Parathyroid adenoma (tissue), 2 donors: ENCODE data around the gene HNRNPA3.
"Not testable (repeated sequence)": the region's sequence is repeated elsewhere in the genome, so short reads cannot be mapped to it uniquely, and the experiment has no call there.

ENCODE experiments used
- H2AFZ ChIP-seq: fragments of 300-600 bp; sonication (generic); one replicate; pipeline ENCODE4 v1.7.0; 2017; ENCODE audit warnings: antibody characterized with exemption, mild to moderate bottlenecking
- H3K27ac ChIP-seq: fragments of 300-600 bp; sonication (generic); one replicate; pipeline ENCODE4 v1.7.0; 2017
- H3K27me3 ChIP-seq: fragments of 300-600 bp; sonication (generic); one replicate; pipeline ENCODE4 v1.7.0; 2017; ENCODE audit warnings: low read length; ENCODE audit not compliant: control insufficient read depth, insufficient read depth
- H3K36me3 ChIP-seq: fragments of 300-600 bp; sonication (generic); one replicate; pipeline ENCODE4 v1.7.0; 2017; ENCODE audit warnings: low read length; ENCODE audit not compliant: control insufficient read depth, insufficient read depth
- H3K4me1 ChIP-seq: fragments of 300-600 bp; sonication (generic); one replicate; pipeline ENCODE4 v1.7.0; 2017; ENCODE audit warnings: control low read depth
- H3K4me2 ChIP-seq: fragments of 300-600 bp; sonication (generic); one replicate; pipeline ENCODE4 v1.7.0; 2017; ENCODE audit warnings: low read length
- H3K4me3 ChIP-seq: fragments of 300-600 bp; sonication (generic); one replicate; pipeline ENCODE4 v1.7.0; 2017; ENCODE audit warnings: low read depth, low read length
- H3K79me2 ChIP-seq: fragments of 300-600 bp; sonication (generic); one replicate; pipeline ENCODE4 v1.7.0; 2017; ENCODE audit warnings: control low read depth
- H3K9ac ChIP-seq: fragments of 300-600 bp; sonication (generic); one replicate; pipeline ENCODE4 v1.7.0; 2017; ENCODE audit warnings: mild to moderate bottlenecking
- H3K9me3 ChIP-seq: fragments of 300-600 bp; sonication (generic); one replicate; pipeline ENCODE4 v1.7.0; 2017; ENCODE audit warnings: low read length; ENCODE audit not compliant: control insufficient read depth
- TF ChIP-seq, protein P1 (sequence below): fragments of 300-600 bp; sonication (generic); IDR thresholded peaks from one replicate; pipeline ENCODE4 v1.7.0; 2017; ENCODE audit warnings: antibody characterized with exemption, mild to moderate bottlenecking
- donor health status: primary hyperparathyroidism.

The HNRNPA3 gene

DNA sequence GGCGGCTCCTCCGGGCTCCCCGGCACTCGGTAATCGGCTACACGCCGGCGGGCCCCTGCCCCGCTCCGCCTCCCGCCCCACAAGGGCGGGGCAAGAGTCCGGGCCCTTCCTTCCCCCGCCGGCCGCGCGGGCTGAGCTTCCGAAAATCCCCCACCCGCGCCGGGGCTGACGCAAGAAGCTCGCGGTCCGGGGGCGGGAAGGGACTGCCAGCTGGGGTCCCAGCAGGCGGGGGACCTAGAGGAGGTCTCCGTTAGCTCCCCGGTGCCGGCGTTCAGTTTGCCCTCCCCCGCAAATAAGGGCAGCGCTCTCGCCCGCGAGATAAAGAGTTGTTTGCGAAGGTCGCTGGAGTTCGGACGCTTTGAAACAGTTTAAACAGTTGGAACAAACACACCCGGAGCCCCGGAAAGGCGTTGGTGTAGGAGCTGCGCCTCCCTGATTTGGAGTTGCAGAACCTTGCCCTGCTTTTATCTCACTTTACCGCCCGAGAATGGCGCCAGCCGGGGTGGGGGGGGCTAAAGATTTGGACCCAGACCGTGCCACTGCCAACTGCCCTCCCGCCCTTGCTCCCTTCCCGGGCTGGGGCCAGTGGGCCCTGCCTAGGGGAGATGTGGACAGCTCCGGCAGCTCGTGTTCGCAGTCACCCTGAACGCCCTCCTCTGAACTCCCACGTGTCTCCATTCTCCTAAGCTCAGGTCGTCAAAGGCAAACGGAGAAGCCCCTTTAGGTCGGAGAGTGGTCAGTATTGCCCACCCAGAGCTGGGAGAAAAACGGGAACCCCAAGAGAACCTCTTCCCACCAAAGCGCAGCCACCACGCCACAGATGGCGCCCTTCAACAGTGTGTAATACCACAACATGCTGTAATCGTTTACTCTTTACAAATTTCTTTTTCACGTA lies 52.3 kb downstream of the HNRNPA3 start, which contains the start of gene NFE2L2:
NFE2L2 (minus strand) TSS at position 35 of the 895 bp plus-strand sequence. CDS start 151 bp downstream, outside the sequence.
- Histone ChIP-seq H3K36me3 (no peaks in the 10 kb centered on the region), H3K27me3 (no peaks in the 10 kb centered on the region), H3K9me3 (no peaks in the 10 kb centered on the region), H2AFZ (peak within 1 kb of the TSS; percentile 98), H3K27ac (peak within 1 kb of the TSS; percentile 99), H3K4me3 (peak within 1 kb of the TSS; percentile 94), H3K4me2 (peak within 1 kb of the TSS; percentile 96), H3K79me2 (peaks cover 25% of the 10 kb centered on the region), H3K4me1 (peaks cover 24% of the 10 kb centered on the region), H3K9ac (peak within 1 kb of the TSS; percentile 89)
- TF ChIP-seq, protein P1, sequence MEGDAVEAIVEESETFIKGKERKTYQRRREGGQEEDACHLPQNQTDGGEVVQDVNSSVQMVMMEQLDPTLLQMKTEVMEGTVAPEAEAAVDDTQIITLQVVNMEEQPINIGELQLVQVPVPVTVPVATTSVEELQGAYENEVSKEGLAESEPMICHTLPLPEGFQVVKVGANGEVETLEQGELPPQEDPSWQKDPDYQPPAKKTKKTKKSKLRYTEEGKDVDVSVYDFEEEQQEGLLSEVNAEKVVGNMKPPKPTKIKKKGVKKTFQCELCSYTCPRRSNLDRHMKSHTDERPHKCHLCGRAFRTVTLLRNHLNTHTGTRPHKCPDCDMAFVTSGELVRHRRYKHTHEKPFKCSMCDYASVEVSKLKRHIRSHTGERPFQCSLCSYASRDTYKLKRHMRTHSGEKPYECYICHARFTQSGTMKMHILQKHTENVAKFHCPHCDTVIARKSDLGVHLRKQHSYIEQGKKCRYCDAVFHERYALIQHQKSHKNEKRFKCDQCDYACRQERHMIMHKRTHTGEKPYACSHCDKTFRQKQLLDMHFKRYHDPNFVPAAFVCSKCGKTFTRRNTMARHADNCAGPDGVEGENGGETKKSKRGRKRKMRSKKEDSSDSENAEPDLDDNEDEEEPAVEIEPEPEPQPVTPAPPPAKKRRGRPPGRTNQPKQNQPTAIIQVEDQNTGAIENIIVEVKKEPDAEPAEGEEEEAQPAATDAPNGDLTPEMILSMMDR, result peak; percentile 37

DNA sequence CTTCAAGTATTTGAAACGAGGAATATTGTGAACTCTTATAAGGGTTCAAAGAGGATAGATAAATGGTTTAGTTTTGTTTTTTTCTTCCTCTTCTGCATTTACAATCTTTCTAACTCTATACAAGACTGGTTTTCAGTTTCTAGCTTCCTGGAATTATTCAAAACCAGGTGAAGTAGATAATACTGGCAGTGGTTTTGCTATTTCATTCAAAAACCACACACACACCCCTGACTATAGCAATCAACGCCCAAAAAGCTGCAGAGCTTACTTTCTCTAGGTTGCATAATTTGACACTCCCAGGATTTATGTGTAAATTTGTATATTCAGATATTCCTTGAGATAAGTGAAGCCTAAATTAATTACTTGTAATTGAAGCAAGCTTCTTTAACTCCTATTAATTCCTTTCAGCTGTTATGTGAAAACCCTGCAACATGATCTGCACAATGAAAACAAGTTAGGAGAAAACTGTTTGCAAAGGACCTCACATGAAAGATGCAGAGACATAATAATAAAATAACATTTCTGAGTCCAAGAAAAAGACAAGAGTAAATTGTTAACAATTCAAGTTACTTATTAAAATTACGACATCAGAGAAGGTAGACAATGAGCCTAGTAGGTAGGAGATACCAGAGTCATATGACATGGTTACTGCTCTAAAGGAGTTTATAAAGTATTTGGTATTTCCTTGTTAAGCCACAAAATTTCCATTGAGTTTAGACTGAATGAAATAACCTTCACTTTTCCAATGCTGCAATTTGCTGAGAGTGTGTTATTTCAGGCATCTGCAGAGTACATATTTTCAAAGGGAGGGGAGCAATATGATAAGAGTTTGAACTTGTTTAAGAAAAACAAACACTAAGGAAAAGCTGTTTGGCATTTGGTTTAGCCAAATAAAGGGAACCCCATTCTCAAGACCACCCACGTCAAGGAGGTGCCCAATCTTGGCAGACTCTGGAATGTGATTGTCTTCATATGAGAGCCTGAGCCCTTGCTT lies 53.5 kb downstream of the HNRNPA3 start:
- H3K27me3 ChIP-seq, result no peaks in the 10 kb centered on the region
- H3K79me2 ChIP-seq, result peaks cover 19% of the 10 kb centered on the region
- TF ChIP-seq, protein P1, result no peak
- peak overlapping the region; percentile 99 for H3K27ac ChIP-seq
- peak overlapping the region; percentile 78 for H3K4me2 ChIP-seq
- no peak overlapping the region for H3K4me3 ChIP-seq
- H3K9ac ChIP-seq, result no peak overlapping the region
- H3K4me1 ChIP-seq, result peaks cover 18% of the 10 kb centered on the region
- no peaks in the 10 kb centered on the region for H3K36me3 ChIP-seq
- no peaks in the 10 kb centered on the region for H3K9me3 ChIP-seq
- H2AFZ ChIP-seq, result peak overlapping the region; percentile 98

DNA sequence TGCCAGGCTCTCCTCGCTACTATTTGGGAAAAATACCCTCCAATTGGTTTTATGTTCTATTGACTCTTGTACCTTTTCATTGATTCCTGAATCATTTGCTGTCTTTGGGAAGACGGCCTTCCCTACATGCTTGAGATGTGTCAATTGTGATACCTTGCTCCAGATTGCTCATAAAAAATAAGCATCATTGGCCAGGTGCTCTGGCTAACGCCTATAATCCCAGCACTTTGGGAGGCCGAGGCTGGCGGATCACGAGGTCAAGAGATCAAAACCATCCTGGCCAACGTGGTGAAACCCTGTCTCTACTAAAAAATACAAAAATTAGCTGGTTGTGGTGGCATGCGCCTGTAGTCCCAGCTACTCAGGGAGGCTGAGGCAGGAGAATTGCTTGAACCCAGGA lies 54.4 kb downstream of the HNRNPA3 start:
- not testable (repeated sequence) for H3K9ac ChIP-seq, H3K4me2 ChIP-seq, H2AFZ ChIP-seq, H3K27me3 ChIP-seq, H3K27ac ChIP-seq, H3K4me3 ChIP-seq, H3K9me3 ChIP-seq, H3K36me3 ChIP-seq
- Histone ChIP-seq H3K4me1 (peaks cover 10% of the 10 kb centered on the region), H3K79me2 (peaks cover 10% of the 10 kb centered on the region)

DNA sequence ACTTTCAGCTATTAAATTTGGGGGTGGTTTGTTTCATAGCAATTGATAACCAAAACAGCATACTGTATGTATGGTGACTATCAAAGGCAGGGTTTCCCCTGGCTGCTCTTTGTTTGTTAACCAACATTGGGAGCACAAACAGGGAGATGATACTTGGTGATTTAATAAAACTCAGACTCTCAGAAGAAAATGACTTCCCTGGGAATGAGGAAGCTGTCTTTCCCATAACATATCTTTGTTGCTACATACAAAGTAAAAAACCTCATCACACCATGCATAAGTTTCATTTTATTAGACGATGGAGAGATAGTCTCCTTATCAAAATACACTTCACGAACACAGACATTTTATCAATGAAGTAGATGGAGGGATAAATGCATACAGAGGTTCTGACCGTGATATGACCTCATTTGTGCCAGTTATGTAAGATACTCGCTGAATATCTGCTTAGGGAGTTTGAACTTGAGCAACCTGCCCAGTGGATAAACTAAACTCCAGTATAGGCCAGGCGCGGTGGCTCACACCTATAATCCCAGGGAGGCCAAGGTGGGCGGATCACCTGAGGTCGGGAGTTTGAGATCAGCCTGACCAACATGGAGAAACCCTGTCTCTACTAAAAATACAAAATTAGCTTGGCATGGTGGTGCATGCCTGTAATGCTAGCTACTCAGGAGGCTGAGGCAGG lies 55.7 kb downstream of the HNRNPA3 start:
- H2AFZ ChIP-seq, result no peak overlapping the region
- TF ChIP-seq, protein P1, result no peak
- no peaks in the 10 kb centered on the region for H3K27me3 ChIP-seq
- no peaks in the 10 kb centered on the region for H3K9me3 ChIP-seq
- no peak overlapping the region for H3K27ac ChIP-seq
- peaks cover 10% of the 10 kb centered on the region for H3K4me1 ChIP-seq
- H3K9ac ChIP-seq, result no peak overlapping the region
- H3K79me2 ChIP-seq, result no peaks in the 10 kb centered on the region
- no peak overlapping the region for H3K4me2 ChIP-seq
- no peaks in the 10 kb centered on the region for H3K36me3 ChIP-seq
- H3K4me3 ChIP-seq, result no peak overlapping the region
